ENCODE results near the gene ZNF416. TPM values are rescaled to one million over a fixed set of nuclear protein-coding genes. Genes with fewer than 3 reads are reported as not detected.

The ZNF416 gene
- total RNA-seq = 1 to 10 TPM; 4.8 to 5.7 TPM

DNA sequence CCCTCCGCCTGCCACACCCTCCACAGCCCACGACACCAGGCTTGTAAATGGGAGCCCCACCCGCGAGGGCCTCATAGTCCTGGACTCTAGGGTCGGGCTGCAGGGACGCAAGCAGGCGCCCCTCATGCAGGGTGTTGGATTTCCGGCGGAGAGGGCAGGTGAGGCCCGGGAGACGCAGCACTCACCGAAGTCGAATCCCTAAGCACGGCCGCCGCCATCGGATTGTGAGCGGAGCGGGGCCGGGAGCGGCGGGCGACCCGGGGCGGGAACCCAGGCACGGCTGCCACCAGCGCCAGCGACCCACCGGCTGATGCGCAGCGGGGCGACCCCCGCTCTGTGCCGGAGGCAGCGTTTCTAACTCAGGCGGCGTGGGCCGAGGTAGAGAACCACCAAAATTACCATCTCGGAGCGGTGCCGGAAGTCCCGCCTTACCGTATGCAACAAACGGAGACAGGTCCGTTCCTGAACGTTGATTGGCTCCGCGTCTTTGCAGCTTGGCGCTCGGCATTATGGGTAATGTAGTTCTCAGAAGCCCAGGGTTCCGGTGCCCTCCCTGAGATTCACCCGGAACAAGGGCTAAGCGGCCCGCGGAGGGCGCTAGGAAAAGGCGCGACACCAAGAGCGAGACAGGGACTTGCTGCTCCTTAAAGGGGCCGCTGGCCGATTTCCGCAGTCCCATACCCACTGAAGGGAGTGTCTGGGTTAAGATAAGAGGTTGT, at the start of gene ZNF416:
ZNF416 (minus strand) TSS at position 425 of the 719 bp plus-strand sequence; CDS start at position 218, 207 bp downstream.

DNA sequence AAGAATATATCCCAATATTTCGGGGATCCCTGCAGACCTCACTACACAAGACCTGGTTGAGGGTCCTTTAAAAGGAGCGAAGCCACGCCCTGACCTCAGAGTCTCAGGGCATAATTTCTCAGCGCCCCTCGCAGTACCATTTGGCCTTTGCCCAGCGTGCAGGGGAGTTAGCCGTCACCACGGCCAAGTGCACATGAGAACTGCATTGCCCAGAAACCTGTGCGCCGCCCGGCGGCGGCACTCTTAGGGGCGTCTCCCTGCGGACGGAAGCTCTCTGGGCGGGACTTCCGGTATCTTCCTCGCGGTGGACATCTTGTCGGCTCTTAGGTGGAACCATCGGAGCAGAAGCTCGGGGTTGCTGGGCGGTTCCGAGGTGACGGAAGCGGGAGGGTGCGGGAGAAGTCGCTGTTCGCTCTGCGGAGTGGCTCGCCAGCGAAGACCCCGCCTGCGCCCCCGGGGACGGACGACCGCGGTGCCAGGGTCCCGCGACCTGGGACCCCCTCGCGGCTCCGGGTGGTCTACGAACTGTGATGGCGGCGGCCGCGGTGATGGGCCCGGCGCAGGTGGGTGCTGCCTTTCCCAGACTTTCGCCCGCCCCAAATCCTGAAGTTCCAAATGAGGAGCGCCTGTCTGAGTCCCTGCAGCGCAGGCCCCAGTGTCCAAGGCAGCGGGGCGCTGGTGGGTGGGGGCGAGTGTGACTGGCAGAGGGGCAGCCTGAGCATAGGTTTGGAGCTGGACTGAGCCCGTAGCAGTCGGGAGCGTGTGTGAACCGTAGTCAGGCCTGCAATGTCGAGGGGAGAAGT, 35.4 kb upstream of the ZNF416 start, which contains the start of gene ZNF134:
ZNF134 (plus strand) TSS at position 302 of the 803 bp plus-strand sequence. CDS start 5,227 bp downstream, outside the sequence.

DNA sequence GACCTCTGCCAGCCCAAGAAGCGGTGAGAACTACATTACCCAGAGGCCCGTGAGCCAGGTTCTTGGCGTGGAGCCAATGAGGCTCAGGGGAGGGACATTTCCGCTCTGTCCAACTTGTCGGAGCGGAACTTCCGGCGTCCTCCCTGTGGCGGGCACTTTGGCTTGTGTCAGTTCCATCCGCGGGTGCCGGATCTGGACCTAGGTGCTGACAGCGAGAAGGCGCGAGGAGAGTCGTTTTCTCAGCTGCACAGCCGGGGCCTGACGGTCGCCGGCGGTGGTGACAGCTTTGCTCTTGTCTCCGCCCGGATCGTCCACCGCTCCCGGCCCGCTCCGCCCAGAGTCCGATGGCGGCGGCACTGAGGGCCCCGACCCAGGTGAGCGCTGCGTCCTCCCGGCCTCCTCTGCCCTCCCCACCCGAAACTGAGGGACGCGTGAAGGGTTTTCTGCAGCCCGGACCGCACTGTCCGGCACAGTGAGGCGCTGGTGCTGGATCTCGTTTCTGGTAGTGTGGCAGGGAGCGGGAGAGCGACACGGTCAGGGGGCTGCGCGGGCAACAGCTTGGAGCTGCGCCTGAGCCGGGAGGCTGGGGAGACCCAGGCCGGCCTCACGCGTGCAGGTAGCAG, 21.2 kb upstream of the ZNF416 start, which contains the start of gene ZNF530:
ZNF530 (plus strand) TSS at position 125 of the 623 bp plus-strand sequence. CDS start 4,461 bp downstream, outside the sequence.

DNA sequence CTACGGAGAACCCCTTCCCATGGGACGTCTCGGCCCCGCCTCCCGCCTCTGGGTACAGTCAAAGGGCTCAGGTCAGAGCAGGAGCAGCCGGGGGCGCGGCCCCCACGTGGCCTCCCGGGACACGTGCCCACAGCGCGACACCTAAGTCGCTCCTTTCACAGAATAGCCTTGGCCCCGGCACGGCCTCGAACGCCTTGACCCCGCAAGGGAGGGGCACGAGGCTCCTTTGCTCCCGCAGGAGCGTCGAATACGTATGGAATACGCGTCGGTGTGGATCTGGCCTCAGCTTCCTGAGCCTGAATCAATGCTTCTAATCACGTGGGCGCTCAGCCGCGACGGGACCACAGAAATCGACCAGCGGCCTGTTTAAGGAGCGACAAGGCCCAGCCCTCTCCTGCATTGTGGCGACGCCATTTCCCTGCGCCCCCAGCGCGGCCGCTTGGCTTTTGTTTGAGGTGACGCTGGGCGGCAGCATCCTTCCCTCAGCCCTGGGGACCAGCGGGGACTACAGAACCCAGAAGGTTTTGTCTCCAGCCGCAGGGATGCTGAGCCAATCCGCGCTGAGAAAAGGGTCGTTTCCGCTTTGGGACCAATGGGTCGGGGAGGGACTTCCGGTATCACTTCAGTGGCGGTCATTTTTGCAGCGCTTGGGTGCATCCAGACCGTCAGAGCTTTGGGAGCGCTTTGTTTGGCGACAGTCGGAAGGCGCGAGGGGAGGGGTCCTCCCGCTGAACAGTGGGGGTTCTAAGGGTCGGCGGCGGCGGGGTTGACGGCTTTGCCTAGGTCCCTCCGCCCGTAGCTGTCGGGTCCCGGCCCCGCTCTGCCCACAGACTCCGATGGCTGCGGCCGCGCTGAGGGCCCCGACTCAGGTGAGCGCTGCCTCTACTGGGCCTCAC, 5.1 kb upstream of the ZNF416 start, which contains the start of gene ZIK1:
ZIK1 (plus strand) TSS at position 625 of the 896 bp plus-strand sequence; CDS start at position 837, 212 bp downstream.

DNA sequence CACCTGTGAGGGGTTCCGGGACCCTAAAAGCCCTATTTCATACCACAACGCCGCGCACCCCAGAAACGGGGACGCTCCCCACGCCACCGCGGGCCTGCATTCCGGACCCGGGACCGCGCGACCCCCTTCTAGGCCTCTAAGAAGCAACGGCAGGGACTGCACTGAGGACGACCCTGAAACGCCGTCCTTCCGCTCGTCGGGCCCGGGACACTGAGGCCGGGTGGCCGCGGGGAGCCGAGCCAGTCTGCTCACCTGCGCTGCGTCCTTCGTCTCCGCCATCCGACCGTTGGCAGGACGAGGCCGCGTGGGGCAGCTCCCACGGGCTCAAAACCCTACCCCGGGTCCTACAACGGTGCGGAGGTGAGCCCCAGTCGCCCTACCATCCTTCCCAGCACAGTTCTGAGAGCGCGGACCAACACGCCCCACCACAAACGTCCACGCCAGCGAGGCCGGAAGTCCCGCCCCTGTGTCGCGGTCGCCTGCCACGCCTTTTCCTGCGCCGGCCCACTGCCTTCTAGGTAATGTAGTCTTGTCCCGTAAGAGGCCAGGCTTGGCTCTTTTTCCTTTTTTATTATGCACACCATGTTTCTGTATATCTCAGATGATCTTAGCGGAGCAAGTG, 19.2 kb downstream of the ZNF416 start, which contains the start of gene ZNF550:
ZNF550 (minus strand) TSS at position 460 of the 622 bp plus-strand sequence; CDS start at position 279, 181 bp downstream.

DNA sequence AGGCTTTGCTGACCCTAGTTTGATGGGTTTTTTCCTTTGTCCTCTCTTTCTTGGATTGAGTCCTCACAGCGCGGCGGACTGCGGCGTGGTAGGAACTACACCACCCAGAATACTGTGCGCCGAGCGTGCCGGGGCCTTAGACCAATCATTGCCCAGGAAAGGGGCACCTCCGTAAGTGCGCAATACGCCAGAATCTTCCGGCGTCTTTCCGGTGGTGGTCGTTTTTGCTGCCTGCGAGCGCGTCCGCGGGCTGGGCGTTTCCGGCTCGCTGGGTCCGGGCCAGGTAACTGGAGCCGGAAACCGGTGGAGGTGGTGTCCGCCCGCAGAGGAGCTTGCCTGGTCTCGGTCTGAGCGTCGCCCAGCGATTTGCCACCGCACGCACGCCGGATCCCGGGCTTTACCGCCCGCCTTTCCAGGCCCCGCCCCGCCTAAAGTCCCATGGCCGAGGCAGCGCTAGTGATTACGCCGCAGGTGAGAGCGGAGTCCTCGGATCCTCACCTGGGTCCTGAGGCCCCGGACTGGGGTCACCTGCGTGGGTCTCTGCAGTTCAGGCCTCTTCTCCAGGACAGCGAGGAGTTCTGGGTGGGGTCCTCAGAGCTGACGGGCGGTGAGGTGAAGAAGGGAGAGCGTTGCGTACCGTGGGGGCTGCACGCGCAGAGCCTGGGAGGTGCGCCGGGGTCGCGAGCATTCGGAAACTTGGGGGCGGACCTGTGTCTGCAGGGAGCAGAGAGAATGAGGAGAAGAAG, 51.4 kb downstream of the ZNF416 start, which contains the start of gene ZNF549:
ZNF549 (plus strand) TSS at position 221 of the 746 bp plus-strand sequence; CDS start at position 439, 218 bp downstream.

Other genes starting within 250 kb of the ZNF416 start
- gene ZNF304, start 227.6 kb downstream of the ZNF416 start, total RNA-seq = 1 to 10 TPM; 8.9 to 9.7 TPM
- gene TRAPPC2B, start 215.4 kb downstream of the ZNF416 start, total RNA-seq = 10 to 100 TPM; 14.8 to 16.3 TPM
- gene ZNF547, start 215.4 kb downstream of the ZNF416 start, total RNA-seq = 1 to 10 TPM; 2.0 to 3.1 TPM
- 10 to 100 TPM; 15.5 to 16.7 TPM for gene ZNF548, start 189.1 kb downstream of the ZNF416 start, total RNA-seq
- gene ZNF17, start 167.8 kb downstream of the ZNF416 start, total RNA-seq = 10 to 100 TPM; 12.3 to 14.5 TPM
- gene ZNF749, start 143.6 kb downstream of the ZNF416 start, total RNA-seq = 10 to 100 TPM; 71.9 to 86.3 TPM
- gene VN1R1, start 121.8 kb downstream of the ZNF416 start, total RNA-seq = under 1 TPM; under 0.01 to 0.33 TPM
- 10 to 100 TPM; 16.0 to 16.2 TPM for gene ZNF772, start 101.3 kb downstream of the ZNF416 start, total RNA-seq
- 10 to 100 TPM; 12.7 to 21.7 TPM for gene ZNF419, start 91.2 kb downstream of the ZNF416 start, total RNA-seq
- 10 to 100 TPM; 16.7 to 27.9 TPM for gene ZNF773, start 79.0 kb downstream of the ZNF416 start, total RNA-seq
- gene ZNF549, start 51.6 kb downstream of the ZNF416 start, total RNA-seq = 10 to 100 TPM; 12.3 to 15.1 TPM
- gene ZNF550, start 19.0 kb downstream of the ZNF416 start, total RNA-seq = 1 to 10 TPM; 6.5 to 7.3 TPM
- 10 to 100 TPM in 1 of 2 donors, 1 to 10 TPM in 1; 9.3 to 14.7 TPM for gene ZIK1, start 5.2 kb upstream of the ZNF416 start, total RNA-seq
- 1 to 10 TPM; 7.6 to 7.7 TPM for gene ZNF530, start 21.0 kb upstream of the ZNF416 start, total RNA-seq
- 10 to 100 TPM; 20.0 to 21.6 TPM for gene ZNF134, start 35.3 kb upstream of the ZNF416 start, total RNA-seq
- 1 to 10 TPM; 9.0 to 9.6 TPM for gene ZNF211, start 54.3 kb upstream of the ZNF416 start, total RNA-seq
- not detected for gene ZSCAN4, start 90.0 kb upstream of the ZNF416 start, total RNA-seq
- gene ZNF551, start 103.1 kb upstream of the ZNF416 start, total RNA-seq = 10 to 100 TPM in 1 of 2 donors, 1 to 10 TPM in 1; 6.9 to 11.7 TPM
- 1 to 10 TPM; 2.7 to 5.9 TPM for gene ZNF154, start 130.3 kb upstream of the ZNF416 start, total RNA-seq
- gene ZNF671, start 148.7 kb upstream of the ZNF416 start, total RNA-seq = 10 to 100 TPM in 1 of 2 donors, 1 to 10 TPM in 1; 9.7 to 12.0 TPM
- 10 to 100 TPM; 14.7 to 15.5 TPM for gene ZNF776, start 167.9 kb upstream of the ZNF416 start, total RNA-seq
- 10 to 100 TPM in 1 of 2 donors, 1 to 10 TPM in 1; 9.6 to 12.0 TPM for gene ZNF586, start 190.8 kb upstream of the ZNF416 start, total RNA-seq
- gene ZNF552, start 236.0 kb upstream of the ZNF416 start, total RNA-seq = 1 to 10 TPM; 5.0 to 8.3 TPM

Measured in melanocyte of skin (primary cell).